ENCODE results near the gene ADH7. TPM values are rescaled to one million over a fixed set of nuclear protein-coding genes. Genes with fewer than 3 reads are reported as not detected.

ADH7 gene
- total RNA-seq, 1 experiment from 2014 or later = not detected

DNA sequence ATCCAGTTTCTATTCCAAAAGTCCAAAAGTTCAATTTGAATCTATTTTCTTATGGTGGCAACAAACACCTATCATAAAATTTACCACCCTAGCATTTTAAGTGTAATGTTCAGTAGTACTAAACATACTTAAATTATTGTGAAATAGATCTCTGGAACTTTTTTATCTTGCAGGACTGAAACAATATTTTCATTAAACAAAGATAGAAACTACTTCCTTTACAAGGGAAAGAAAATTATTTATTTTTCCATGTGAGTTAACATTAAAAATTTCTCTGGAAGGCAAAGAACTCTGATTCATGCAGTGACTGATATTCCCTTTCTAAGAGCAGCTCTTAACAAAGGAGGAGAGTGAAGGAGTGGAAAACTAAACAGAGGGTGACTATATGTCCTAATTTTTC is 40.2 kb downstream of the ADH7 start:
- no peaks in the 10 kb centered on the region for H3K9me2 ChIP-seq (ENCODE audit: insufficient read depth)
- ChIA-PET CTCF (interaction anchor here (1.1 kb wide), 1 partner anchor 18 kb away, joined by 3 read pairs; no protein-coding TSS in a partner anchor), RAD21 (ENCODE audit: low non-redundant PET in 1 of 2, low total read pairs in 2 of 2, uncharacterized antibody in 2 of 2, unreplicated experiment in 2 of 2) (no interaction called here), POLR2A (no interaction called here)
- H3K36me3 ChIP-seq (ENCODE audit: control insufficient read depth in 1 of 2, insufficient read depth in 2 of 2, low read length in 2 of 2) = no peaks in the 10 kb centered on the region
- ATAC-seq (no peak), DNase-seq (ENCODE audit: low read depth, low spot score) (no peak)
- 0 out of 4 replicates have a peak, but pooled peaks cover 0 to 3% of the 10 kb centered on the region in 2 experiments for H3K9me3 ChIP-seq (ENCODE audit: control insufficient read depth in 1 of 2, insufficient read depth in 1 of 2, low read depth in 1 of 2, low read length in 2 of 2)
- H3K27me3 ChIP-seq (ENCODE audit: insufficient read depth, low read length) = no peaks in the 10 kb centered on the region
- no peak overlapping the region for H3K9ac ChIP-seq (ENCODE audit: low read length)
- no peaks in the 10 kb centered on the region for H3K79me2 ChIP-seq (ENCODE audit: insufficient read depth, low read length)
- no peak overlapping the region for H3K27ac ChIP-seq (ENCODE audit: low read depth, low read length)
- no TSS peak for BruUV-seq (replicated peaks)
- no peak for TF ChIP-seq SP1 (IDR thresholded peaks at IDR 0.05; ENCODE audit: low read depth)
- TF ChIP-seq EZH2phosphoT487 (IDR thresholded peaks at IDR 0.05; ENCODE audit: borderline replicate concordance) = no peak
- no peak for TF ChIP-seq ATF3 (IDR thresholded peaks at IDR 0.05)
- TF ChIP-seq FOSL1 (IDR thresholded peaks at IDR 0.05; ENCODE audit: low read depth) = no peak
- no peak for TF ChIP-seq RAD21 (IDR thresholded peaks at IDR 0.05; ENCODE audit: low read depth)
- TF ChIP-seq ZFX (IDR thresholded peaks at IDR 0.05) = no peak
- TF ChIP-seq EGR1 (IDR thresholded peaks at IDR 0.05; ENCODE audit: low read depth) = no peak
- TF ChIP-seq ELF1 (IDR thresholded peaks at IDR 0.05; ENCODE audit: borderline replicate concordance, low read depth) = no peak
- TF ChIP-seq EZH2 (IDR thresholded peaks at IDR 0.05) = no peak
- no peak overlapping the region for H3K4me3 ChIP-seq (replicated peaks in 1 of 2; ENCODE audit: low read depth in 1 of 2, low read length in 2 of 2)
- intact Hi-C loops (cut with micrococcal nuclease) = no loop called here
- H4K20me1 ChIP-seq (ENCODE audit: insufficient read depth) = no peaks in the 10 kb centered on the region
- H2AFZ ChIP-seq (ENCODE audit: low read depth, low read length, poor library complexity, severe bottlenecking) = no peak overlapping the region
- H3K4me1 ChIP-seq (ENCODE audit: control insufficient read depth in 1 of 2, insufficient read depth in 2 of 2, low read length in 2 of 2) = no peaks in the 10 kb centered on the region
- H3K4me2 ChIP-seq (ENCODE audit: low read length) = no peak overlapping the region

- H3K9ac ChIP-seq (ENCODE audit: low read length) = no peak overlapping the region
- no peaks in the 10 kb centered on the region for H3K27me3 ChIP-seq (ENCODE audit: insufficient read depth, low read length)
- no peaks in the 10 kb centered on the region for H3K4me1 ChIP-seq (ENCODE audit: control insufficient read depth in 1 of 2, insufficient read depth in 2 of 2, low read length in 2 of 2)
- H2AFZ ChIP-seq (ENCODE audit: low read depth, low read length, poor library complexity, severe bottlenecking) = no peak overlapping the region
- H3K4me2 ChIP-seq (ENCODE audit: low read length) = no peak overlapping the region
- no peaks in the 10 kb centered on the region for H3K79me2 ChIP-seq (ENCODE audit: insufficient read depth, low read length)
- H3K4me3 ChIP-seq (replicated peaks in 1 of 2; ENCODE audit: low read depth in 1 of 2, low read length in 2 of 2) = no peak overlapping the region
- BruUV-seq (replicated peaks) = no TSS peak
- no peaks in the 10 kb centered on the region for H3K36me3 ChIP-seq (ENCODE audit: control insufficient read depth in 1 of 2, insufficient read depth in 2 of 2, low read length in 2 of 2)
- RAD21 ChIA-PET (ENCODE audit: low non-redundant PET in 1 of 2, low total read pairs in 2 of 2, uncharacterized antibody in 2 of 2, unreplicated experiment in 2 of 2) = no interaction called here
- no peaks in the 10 kb centered on the region for H3K9me2 ChIP-seq (ENCODE audit: insufficient read depth)
- peaks cover 3 to 4% of the 10 kb centered on the region in 2 experiments; a peak in 1 of 4 replicates for H3K9me3 ChIP-seq (ENCODE audit: control insufficient read depth in 1 of 2, insufficient read depth in 1 of 2, low read depth in 1 of 2, low read length in 2 of 2)
- POLR2A ChIA-PET = no interaction called here
- no peak overlapping the region for H3K27ac ChIP-seq (ENCODE audit: low read depth, low read length)
- ATAC-seq (no peak), DNase-seq (ENCODE audit: low read depth, low spot score) (no peak)
- CTCF ChIA-PET = no interaction called here
- no peaks in the 10 kb centered on the region for H4K20me1 ChIP-seq (ENCODE audit: insufficient read depth)
- intact Hi-C loops (cut with micrococcal nuclease) = no loop called here
- TF ChIP-seq FOSL1 (IDR thresholded peaks at IDR 0.05; ENCODE audit: low read depth) (no peak), ZFX (IDR thresholded peaks at IDR 0.05) (no peak), POLR2AphosphoS5 (IDR thresholded peaks at IDR 0.05; ENCODE audit: low read depth, low read length) (no peak), SP1 (IDR thresholded peaks at IDR 0.05; ENCODE audit: low read depth) (no peak), RAD21 (IDR thresholded peaks at IDR 0.05; ENCODE audit: low read depth) (no peak), ZBTB33 (IDR thresholded peaks at IDR 0.05; ENCODE audit: extremely low read depth, insufficient replicate concordance, low read length) (no peak)
Observed at GRCh38 chr4:99390055-99390454, 45.1 kb downstream of the ADH7 start.

Measured in HCT116 (cell line).